Measurements from ENCODE around the gene IDH2. TPM values are rescaled to one million over a fixed set of nuclear protein-coding genes. Genes with fewer than 3 reads are reported as not detected.
A peak's percentile ranks its signal among the peaks of the same experiment; 100 is the strongest.

The IDH2 gene
- total and polyA plus RNA-seq, 10 of the 15 experiments (the other 5 are each of a cell fraction or from before 2014, with no cell fraction given): 2.3 to 358 (median 242) TPM

- TF ChIP-seq, protein P1, sequence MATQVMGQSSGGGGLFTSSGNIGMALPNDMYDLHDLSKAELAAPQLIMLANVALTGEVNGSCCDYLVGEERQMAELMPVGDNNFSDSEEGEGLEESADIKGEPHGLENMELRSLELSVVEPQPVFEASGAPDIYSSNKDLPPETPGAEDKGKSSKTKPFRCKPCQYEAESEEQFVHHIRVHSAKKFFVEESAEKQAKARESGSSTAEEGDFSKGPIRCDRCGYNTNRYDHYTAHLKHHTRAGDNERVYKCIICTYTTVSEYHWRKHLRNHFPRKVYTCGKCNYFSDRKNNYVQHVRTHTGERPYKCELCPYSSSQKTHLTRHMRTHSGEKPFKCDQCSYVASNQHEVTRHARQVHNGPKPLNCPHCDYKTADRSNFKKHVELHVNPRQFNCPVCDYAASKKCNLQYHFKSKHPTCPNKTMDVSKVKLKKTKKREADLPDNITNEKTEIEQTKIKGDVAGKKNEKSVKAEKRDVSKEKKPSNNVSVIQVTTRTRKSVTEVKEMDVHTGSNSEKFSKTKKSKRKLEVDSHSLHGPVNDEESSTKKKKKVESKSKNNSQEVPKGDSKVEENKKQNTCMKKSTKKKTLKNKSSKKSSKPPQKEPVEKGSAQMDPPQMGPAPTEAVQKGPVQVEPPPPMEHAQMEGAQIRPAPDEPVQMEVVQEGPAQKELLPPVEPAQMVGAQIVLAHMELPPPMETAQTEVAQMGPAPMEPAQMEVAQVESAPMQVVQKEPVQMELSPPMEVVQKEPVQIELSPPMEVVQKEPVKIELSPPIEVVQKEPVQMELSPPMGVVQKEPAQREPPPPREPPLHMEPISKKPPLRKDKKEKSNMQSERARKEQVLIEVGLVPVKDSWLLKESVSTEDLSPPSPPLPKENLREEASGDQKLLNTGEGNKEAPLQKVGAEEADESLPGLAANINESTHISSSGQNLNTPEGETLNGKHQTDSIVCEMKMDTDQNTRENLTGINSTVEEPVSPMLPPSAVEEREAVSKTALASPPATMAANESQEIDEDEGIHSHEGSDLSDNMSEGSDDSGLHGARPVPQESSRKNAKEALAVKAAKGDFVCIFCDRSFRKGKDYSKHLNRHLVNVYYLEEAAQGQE (IDR thresholded peaks at IDR 0.05; ENCODE audit: low read depth, low read length): no peak
- TF ChIP-seq MYC (IDR thresholded peaks at IDR 0.05; ENCODE audit: insufficient read depth, insufficient read length, insufficient replicate concordance, low read length, severe bottlenecking) (peak; percentile 20), MXI1 (IDR thresholded peaks at IDR 0.05; ENCODE audit: low read depth, low read length) (no peak; the same call in 1 of the 2 replicates), IRF5 (IDR thresholded peaks at IDR 0.05; ENCODE audit: borderline replicate concordance) (no peak), PAX5 (IDR thresholded peaks at IDR 0.05; ENCODE audit: borderline replicate concordance, low read depth, low read length) (peak; percentile 91), FOXM1 (IDR thresholded peaks at IDR 0.05; ENCODE audit: low read depth, low read length) (peak; percentile 55; the same call in 1 of the 2 replicates), POLR2AphosphoS5 (IDR thresholded peaks at IDR 0.05; ENCODE audit: low read length) (no peak), ASH2L (IDR thresholded peaks at IDR 0.05; ENCODE audit: borderline replicate concordance, low read depth) (no peak), NBN (IDR thresholded peaks at IDR 0.05) (peak; percentile 98), SUZ12 (IDR thresholded peaks at IDR 0.05; ENCODE audit: unreplicated experiment) (no peak), RUNX3 (IDR thresholded peaks at IDR 0.05; ENCODE audit: low read length) (peak; percentile 90), JUND (IDR thresholded peaks at IDR 0.05; ENCODE audit: low read depth, low read length) (peak; percentile 80), CHD1 (IDR thresholded peaks at IDR 0.05; ENCODE audit: low read depth, low read length) (no peak), SIN3A (IDR thresholded peaks at IDR 0.05; ENCODE audit: low read depth, low read length) (no peak)
- TF ChIP-seq, protein P2, sequence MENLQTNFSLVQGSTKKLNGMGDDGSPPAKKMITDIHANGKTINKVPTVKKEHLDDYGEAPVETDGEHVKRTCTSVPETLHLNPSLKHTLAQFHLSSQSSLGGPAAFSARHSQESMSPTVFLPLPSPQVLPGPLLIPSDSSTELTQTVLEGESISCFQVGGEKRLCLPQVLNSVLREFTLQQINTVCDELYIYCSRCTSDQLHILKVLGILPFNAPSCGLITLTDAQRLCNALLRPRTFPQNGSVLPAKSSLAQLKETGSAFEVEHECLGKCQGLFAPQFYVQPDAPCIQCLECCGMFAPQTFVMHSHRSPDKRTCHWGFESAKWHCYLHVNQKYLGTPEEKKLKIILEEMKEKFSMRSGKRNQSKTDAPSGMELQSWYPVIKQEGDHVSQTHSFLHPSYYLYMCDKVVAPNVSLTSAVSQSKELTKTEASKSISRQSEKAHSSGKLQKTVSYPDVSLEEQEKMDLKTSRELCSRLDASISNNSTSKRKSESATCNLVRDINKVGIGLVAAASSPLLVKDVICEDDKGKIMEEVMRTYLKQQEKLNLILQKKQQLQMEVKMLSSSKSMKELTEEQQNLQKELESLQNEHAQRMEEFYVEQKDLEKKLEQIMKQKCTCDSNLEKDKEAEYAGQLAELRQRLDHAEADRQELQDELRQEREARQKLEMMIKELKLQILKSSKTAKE (IDR thresholded peaks at IDR 0.05; ENCODE audit: low read depth, poor library complexity, severe bottlenecking): peak; percentile 94
- TF ChIP-seq, protein P3, sequence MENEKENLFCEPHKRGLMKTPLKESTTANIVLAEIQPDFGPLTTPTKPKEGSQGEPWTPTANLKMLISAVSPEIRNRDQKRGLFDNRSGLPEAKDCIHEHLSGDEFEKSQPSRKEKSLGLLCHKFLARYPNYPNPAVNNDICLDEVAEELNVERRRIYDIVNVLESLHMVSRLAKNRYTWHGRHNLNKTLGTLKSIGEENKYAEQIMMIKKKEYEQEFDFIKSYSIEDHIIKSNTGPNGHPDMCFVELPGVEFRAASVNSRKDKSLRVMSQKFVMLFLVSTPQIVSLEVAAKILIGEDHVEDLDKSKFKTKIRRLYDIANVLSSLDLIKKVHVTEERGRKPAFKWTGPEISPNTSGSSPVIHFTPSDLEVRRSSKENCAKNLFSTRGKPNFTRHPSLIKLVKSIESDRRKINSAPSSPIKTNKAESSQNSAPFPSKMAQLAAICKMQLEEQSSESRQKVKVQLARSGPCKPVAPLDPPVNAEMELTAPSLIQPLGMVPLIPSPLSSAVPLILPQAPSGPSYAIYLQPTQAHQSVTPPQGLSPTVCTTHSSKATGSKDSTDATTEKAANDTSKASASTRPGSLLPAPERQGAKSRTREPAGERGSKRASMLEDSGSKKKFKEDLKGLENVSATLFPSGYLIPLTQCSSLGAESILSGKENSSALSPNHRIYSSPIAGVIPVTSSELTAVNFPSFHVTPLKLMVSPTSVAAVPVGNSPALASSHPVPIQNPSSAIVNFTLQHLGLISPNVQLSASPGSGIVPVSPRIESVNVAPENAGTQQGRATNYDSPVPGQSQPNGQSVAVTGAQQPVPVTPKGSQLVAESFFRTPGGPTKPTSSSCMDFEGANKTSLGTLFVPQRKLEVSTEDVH (IDR thresholded peaks at IDR 0.05; ENCODE audit: low read depth, partially characterized antibody): peak; percentile 78
- TF ChIP-seq, protein P4, sequence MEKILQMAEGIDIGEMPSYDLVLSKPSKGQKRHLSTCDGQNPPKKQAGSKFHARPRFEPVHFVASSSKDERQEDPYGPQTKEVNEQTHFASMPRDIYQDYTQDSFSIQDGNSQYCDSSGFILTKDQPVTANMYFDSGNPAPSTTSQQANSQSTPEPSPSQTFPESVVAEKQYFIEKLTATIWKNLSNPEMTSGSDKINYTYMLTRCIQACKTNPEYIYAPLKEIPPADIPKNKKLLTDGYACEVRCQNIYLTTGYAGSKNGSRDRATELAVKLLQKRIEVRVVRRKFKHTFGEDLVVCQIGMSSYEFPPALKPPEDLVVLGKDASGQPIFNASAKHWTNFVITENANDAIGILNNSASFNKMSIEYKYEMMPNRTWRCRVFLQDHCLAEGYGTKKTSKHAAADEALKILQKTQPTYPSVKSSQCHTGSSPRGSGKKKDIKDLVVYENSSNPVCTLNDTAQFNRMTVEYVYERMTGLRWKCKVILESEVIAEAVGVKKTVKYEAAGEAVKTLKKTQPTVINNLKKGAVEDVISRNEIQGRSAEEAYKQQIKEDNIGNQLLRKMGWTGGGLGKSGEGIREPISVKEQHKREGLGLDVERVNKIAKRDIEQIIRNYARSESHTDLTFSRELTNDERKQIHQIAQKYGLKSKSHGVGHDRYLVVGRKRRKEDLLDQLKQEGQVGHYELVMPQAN (conservative IDR thresholded peaks at IDR 0.05): 0 out of 2 replicates have a peak, but pooled peaks have one; percentile 0
These were observed 64.2 kb downstream of the IDH2 start (continued) for GRCh38 chr15:90037961-90038631.

Data from GM12878 (cell line).